ENCODE results near the gene ELAVL2. TPM values are rescaled to one million over a fixed set of nuclear protein-coding genes. Genes with fewer than 3 reads are reported as not detected.

ELAVL2 gene
- total RNA-seq, 1 experiment from 2014 or later, result 35.9 TPM

DNA sequence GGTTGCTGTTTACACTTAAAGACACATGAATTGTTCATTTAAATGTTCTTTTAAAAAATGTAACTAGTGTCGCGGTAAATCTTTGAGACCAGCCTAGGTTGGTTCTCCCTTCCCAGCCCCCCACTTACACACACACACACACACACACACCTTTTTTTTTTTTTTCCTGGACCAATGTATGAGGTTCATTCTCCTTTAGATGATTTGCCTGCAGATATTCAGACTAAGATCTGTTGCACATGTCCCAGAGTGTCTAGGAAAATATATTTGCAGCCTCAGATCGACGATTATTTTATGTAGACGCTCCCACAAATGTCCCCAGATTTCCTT is 4.4 kb upstream of the ELAVL2 start (continued):
- TF ChIP-seq, protein P1, sequence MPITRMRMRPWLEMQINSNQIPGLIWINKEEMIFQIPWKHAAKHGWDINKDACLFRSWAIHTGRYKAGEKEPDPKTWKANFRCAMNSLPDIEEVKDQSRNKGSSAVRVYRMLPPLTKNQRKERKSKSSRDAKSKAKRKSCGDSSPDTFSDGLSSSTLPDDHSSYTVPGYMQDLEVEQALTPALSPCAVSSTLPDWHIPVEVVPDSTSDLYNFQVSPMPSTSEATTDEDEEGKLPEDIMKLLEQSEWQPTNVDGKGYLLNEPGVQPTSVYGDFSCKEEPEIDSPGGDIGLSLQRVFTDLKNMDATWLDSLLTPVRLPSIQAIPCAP (CRISPR knock-in tag; IDR thresholded peaks at IDR 0.05), result no peak
- no peak for TF ChIP-seq FOXK1 (CRISPR knock-in tag; IDR thresholded peaks at IDR 0.05)
- TF ChIP-seq TP53 (CRISPR knock-in tag; IDR thresholded peaks at IDR 0.05), result no peak
- no peak for TF ChIP-seq ZNF317 (CRISPR knock-in tag; IDR thresholded peaks at IDR 0.05; ENCODE audit: borderline replicate concordance, low read depth)
- no peak for TF ChIP-seq ZNF138 (CRISPR knock-in tag; conservative IDR thresholded peaks at IDR 0.05)
- no peak for TF ChIP-seq SMAD3 (CRISPR knock-in tag; IDR thresholded peaks at IDR 0.05; ENCODE audit: borderline replicate concordance)
- TF ChIP-seq NFYB (CRISPR knock-in tag; conservative IDR thresholded peaks at IDR 0.05; ENCODE audit: low read depth), result no peak
- no peak for TF ChIP-seq EMX1 (CRISPR knock-in tag; IDR thresholded peaks at IDR 0.05)
- TF ChIP-seq SP1 (CRISPR knock-in tag; conservative IDR thresholded peaks at IDR 0.05), result no peak
- no peak for TF ChIP-seq ELF4 (CRISPR knock-in tag; IDR thresholded peaks at IDR 0.05; ENCODE audit: low read depth)
- TF ChIP-seq, protein P2, sequence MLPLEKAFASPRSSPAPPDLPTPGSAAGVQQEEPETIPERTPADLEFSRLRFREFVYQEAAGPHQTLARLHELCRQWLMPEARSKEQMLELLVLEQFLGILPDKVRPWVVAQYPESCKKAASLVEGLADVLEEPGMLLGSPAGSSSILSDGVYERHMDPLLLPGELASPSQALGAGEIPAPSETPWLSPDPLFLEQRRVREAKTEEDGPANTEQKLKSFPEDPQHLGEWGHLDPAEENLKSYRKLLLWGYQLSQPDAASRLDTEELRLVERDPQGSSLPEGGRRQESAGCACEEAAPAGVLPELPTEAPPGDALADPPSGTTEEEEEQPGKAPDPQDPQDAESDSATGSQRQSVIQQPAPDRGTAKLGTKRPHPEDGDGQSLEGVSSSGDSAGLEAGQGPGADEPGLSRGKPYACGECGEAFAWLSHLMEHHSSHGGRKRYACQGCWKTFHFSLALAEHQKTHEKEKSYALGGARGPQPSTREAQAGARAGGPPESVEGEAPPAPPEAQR (CRISPR knock-in tag; IDR thresholded peaks at IDR 0.05), result no peak
- no peak for TF ChIP-seq JUN (CRISPR knock-in tag; IDR thresholded peaks at IDR 0.05)
- no peak for TF ChIP-seq TCF7 (CRISPR knock-in tag; IDR thresholded peaks at IDR 0.05; ENCODE audit: low read depth)

DNA sequence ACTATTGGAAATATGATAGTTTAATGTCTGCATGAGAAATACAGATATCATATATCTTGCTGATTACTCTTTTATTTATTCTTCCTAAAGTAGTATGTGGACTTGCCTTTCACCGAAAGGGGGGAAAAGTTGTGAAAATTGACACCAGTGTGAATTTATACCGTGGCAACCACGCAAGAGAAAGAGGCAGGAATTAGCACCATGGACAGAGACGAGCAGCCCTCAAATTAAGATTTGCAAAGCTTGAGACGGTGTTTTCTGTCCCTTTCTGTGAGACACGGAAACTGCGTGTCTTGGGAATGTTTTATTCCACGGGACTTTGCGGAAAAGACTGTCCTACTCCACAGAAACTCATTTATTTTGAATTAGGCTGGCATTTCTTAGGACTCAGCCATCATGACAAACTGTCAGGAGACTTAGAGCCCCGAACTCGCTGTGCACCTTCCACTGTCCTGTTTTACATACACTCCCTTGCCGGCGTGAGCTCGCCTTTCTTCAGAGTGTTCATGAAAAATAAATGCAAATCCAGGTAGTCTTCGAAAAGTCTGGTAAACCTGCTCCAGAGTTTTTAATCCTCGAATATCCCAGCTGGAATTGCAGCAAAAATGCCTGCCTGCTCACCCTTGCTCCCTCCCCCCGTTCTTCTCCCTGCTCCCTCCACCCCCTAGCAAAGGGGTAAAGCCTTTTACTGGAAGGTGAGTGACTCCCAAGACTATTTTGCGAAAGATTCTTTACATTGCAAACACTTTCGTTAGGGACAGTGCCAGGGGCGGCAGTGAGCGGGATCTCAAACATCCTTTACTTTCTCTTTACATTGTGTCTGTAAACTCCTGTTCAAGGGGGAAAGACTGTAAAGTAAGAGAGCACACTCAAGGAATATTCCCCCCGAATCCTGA is 3.8 kb upstream of the ELAVL2 start:
- ATAC-seq (peak; percentile 4; the same call in 1 of the 2 replicates), DNase-seq (ENCODE audit: low spot score) (no peak)
- peaks cover 28% of the 10 kb centered on the region for H3K4me1 Mint-ChIP-seq
- no peak overlapping the region for H3K27ac Mint-ChIP-seq
- ChIA-PET CTCF (no interaction called here), POLR2A (no interaction called here)
- no peaks in the 10 kb centered on the region for H3K36me3 Mint-ChIP-seq
- H3K9me3 Mint-ChIP-seq, result no peaks in the 10 kb centered on the region
- peak overlapping the region; percentile 80 for H3K4me3 Mint-ChIP-seq
- peaks cover 46% of the 10 kb centered on the region for H3K27me3 Mint-ChIP-seq (ENCODE audit: low read depth)
- no peak for TF ChIP-seq NR1H2 (CRISPR knock-in tag; IDR thresholded peaks at IDR 0.05)
- TF ChIP-seq, protein P3, sequence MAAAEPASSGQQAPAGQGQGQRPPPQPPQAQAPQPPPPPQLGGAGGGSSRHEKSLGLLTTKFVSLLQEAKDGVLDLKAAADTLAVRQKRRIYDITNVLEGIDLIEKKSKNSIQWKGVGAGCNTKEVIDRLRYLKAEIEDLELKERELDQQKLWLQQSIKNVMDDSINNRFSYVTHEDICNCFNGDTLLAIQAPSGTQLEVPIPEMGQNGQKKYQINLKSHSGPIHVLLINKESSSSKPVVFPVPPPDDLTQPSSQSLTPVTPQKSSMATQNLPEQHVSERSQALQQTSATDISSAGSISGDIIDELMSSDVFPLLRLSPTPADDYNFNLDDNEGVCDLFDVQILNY (CRISPR knock-in tag; IDR thresholded peaks at IDR 0.05), result no peak
- no peak for TF ChIP-seq ETV6 (CRISPR knock-in tag; IDR thresholded peaks at IDR 0.05)
- TF ChIP-seq ZNF317 (CRISPR knock-in tag; IDR thresholded peaks at IDR 0.05; ENCODE audit: borderline replicate concordance, low read depth), result no peak
- TF ChIP-seq, protein P4, sequence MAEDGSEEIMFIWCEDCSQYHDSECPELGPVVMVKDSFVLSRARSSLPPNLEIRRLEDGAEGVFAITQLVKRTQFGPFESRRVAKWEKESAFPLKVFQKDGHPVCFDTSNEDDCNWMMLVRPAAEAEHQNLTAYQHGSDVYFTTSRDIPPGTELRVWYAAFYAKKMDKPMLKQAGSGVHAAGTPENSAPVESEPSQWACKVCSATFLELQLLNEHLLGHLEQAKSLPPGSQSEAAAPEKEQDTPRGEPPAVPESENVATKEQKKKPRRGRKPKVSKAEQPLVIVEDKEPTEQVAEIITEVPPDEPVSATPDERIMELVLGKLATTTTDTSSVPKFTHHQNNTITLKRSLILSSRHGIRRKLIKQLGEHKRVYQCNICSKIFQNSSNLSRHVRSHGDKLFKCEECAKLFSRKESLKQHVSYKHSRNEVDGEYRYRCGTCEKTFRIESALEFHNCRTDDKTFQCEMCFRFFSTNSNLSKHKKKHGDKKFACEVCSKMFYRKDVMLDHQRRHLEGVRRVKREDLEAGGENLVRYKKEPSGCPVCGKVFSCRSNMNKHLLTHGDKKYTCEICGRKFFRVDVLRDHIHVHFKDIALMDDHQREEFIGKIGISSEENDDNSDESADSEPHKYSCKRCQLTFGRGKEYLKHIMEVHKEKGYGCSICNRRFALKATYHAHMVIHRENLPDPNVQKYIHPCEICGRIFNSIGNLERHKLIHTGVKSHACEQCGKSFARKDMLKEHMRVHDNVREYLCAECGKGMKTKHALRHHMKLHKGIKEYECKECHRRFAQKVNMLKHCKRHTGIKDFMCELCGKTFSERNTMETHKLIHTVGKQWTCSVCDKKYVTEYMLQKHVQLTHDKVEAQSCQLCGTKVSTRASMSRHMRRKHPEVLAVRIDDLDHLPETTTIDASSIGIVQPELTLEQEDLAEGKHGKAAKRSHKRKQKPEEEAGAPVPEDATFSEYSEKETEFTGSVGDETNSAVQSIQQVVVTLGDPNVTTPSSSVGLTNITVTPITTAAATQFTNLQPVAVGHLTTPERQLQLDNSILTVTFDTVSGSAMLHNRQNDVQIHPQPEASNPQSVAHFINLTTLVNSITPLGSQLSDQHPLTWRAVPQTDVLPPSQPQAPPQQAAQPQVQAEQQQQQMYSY (CRISPR knock-in tag; IDR thresholded peaks at IDR 0.05), result no peak
- TF ChIP-seq KAT7 (CRISPR knock-in tag; IDR thresholded peaks at IDR 0.05; ENCODE audit: borderline replicate concordance), result no peak
- TF ChIP-seq SP1 (CRISPR knock-in tag; conservative IDR thresholded peaks at IDR 0.05), result no peak
- TF ChIP-seq TCF7 (CRISPR knock-in tag; IDR thresholded peaks at IDR 0.05; ENCODE audit: low read depth), result no peak
- no peak for TF ChIP-seq NFE2L1 (CRISPR knock-in tag; IDR thresholded peaks at IDR 0.05)
- TF ChIP-seq, protein P5, sequence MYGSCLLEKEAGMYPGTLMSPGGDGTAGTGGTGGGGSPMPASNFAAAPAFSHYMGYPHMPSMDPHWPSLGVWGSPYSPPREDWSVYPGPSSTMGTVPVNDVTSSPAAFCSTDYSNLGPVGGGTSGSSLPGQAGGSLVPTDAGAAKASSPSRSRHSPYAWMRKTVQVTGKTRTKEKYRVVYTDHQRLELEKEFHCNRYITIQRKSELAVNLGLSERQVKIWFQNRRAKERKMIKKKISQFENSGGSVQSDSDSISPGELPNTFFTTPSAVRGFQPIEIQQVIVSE (CRISPR knock-in tag; IDR thresholded peaks at IDR 0.05; ENCODE audit: borderline replicate concordance), result no peak
- TF ChIP-seq, protein P6, sequence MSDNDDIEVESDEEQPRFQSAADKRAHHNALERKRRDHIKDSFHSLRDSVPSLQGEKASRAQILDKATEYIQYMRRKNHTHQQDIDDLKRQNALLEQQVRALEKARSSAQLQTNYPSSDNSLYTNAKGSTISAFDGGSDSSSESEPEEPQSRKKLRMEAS (CRISPR knock-in tag; IDR thresholded peaks at IDR 0.05), result no peak
- TF ChIP-seq, protein P7, sequence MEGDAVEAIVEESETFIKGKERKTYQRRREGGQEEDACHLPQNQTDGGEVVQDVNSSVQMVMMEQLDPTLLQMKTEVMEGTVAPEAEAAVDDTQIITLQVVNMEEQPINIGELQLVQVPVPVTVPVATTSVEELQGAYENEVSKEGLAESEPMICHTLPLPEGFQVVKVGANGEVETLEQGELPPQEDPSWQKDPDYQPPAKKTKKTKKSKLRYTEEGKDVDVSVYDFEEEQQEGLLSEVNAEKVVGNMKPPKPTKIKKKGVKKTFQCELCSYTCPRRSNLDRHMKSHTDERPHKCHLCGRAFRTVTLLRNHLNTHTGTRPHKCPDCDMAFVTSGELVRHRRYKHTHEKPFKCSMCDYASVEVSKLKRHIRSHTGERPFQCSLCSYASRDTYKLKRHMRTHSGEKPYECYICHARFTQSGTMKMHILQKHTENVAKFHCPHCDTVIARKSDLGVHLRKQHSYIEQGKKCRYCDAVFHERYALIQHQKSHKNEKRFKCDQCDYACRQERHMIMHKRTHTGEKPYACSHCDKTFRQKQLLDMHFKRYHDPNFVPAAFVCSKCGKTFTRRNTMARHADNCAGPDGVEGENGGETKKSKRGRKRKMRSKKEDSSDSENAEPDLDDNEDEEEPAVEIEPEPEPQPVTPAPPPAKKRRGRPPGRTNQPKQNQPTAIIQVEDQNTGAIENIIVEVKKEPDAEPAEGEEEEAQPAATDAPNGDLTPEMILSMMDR (IDR thresholded peaks at IDR 0.05), result no peak
- TF ChIP-seq, protein P8, sequence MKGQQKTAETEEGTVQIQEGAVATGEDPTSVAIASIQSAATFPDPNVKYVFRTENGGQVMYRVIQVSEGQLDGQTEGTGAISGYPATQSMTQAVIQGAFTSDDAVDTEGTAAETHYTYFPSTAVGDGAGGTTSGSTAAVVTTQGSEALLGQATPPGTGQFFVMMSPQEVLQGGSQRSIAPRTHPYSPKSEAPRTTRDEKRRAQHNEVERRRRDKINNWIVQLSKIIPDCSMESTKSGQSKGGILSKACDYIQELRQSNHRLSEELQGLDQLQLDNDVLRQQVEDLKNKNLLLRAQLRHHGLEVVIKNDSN (CRISPR knock-in tag; IDR thresholded peaks at IDR 0.05), result no peak
